ENCODE measurements around the gene ITM2B. TPM values are rescaled to one million over a fixed set of nuclear protein-coding genes. Genes with fewer than 3 reads are reported as not detected.

The ITM2B gene
- total RNA-seq, 2 donors from 2014 or later: 436 to 638 TPM

DNA sequence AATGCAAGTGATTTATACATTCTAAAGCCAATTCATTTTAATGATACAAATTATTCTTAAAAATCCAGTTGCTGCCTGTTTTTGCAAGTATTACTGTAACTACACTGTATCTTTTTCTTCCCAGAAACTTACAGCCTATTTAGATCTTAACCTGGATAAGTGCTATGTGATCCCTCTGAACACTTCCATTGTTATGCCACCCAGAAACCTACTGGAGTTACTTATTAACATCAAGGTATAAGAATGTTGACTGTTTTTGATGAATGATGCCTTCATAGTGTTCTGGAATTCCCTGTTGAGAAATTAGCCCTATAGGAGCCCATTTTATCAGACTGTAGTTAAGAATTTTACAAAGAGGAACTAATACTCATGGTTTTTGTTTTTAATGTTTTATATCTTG lies 25.0 kb downstream of the ITM2B start:
- TF ChIP-seq, protein P1, sequence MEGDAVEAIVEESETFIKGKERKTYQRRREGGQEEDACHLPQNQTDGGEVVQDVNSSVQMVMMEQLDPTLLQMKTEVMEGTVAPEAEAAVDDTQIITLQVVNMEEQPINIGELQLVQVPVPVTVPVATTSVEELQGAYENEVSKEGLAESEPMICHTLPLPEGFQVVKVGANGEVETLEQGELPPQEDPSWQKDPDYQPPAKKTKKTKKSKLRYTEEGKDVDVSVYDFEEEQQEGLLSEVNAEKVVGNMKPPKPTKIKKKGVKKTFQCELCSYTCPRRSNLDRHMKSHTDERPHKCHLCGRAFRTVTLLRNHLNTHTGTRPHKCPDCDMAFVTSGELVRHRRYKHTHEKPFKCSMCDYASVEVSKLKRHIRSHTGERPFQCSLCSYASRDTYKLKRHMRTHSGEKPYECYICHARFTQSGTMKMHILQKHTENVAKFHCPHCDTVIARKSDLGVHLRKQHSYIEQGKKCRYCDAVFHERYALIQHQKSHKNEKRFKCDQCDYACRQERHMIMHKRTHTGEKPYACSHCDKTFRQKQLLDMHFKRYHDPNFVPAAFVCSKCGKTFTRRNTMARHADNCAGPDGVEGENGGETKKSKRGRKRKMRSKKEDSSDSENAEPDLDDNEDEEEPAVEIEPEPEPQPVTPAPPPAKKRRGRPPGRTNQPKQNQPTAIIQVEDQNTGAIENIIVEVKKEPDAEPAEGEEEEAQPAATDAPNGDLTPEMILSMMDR (IDR thresholded peaks at IDR 0.05): no peak
- H3K9me3 ChIP-seq: no peaks in the 10 kb centered on the region
- no peaks in the 10 kb centered on the region for H3K27me3 ChIP-seq (replicated peaks; ENCODE audit: insufficient read depth)
- H3K4me1 ChIP-seq (ENCODE audit: control insufficient read depth in 1 of 2, low read depth in 2 of 2): peaks cover 10 to 12% of the 10 kb centered on the region in 2 donors
- H3K4me3 ChIP-seq: no peak overlapping the region
- H3K36me3 ChIP-seq: peaks cover 60% of the 10 kb centered on the region
- DNase-seq (ENCODE audit: low spot score) (no peak), ATAC-seq (ENCODE audit: insufficient number of reproducible peaks, low FRiP score, low read depth) (no peak)
- H3K27ac ChIP-seq: no peak overlapping the region

- DNase-seq (ENCODE audit: low spot score): no peak
Observed at GRCh38 chr13:48258430-48258829, 25.4 kb downstream of the ITM2B start.

DNA sequence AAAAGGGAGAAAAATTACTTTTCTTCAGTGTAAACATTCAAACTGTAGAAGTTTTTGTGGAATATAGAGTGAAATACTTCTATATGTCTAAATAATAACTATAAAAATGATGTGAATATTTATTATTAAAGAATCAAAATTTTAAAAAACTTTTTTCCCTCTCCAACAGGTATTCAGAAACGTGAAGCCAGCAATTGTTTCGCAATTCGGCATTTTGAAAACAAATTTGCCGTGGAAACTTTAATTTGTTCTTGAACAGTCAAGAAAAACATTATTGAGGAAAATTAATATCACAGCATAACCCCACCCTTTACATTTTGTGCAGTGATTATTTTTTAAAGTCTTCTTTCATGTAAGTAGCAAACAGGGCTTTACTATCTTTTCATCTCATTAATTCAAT lies 28.0 kb downstream of the ITM2B start:
- Histone ChIP-seq H3K4me3 (no peak overlapping the region), H3K36me3 (peaks cover 50% of the 10 kb centered on the region), H3K27me3 (replicated peaks; ENCODE audit: insufficient read depth) (no peaks in the 10 kb centered on the region), H3K9me3 (no peaks in the 10 kb centered on the region), H3K4me1 (ENCODE audit: control insufficient read depth in 1 of 2, low read depth in 2 of 2) (peaks cover 0 to 12% of the 10 kb centered on the region in 2 donors), H3K27ac (no peak overlapping the region)
- TF ChIP-seq, protein P1 (IDR thresholded peaks at IDR 0.05): no peak
- DNase-seq (ENCODE audit: low spot score) (no peak), ATAC-seq (ENCODE audit: insufficient number of reproducible peaks, low FRiP score, low read depth) (no peak)

More at GRCh38 chr13:48258430-48258829, 25.4 kb downstream of the ITM2B start:
- H3K27me3 ChIP-seq (replicated peaks; ENCODE audit: insufficient read depth): no peaks in the 10 kb centered on the region
- no peaks in the 10 kb centered on the region for H3K9me3 ChIP-seq
- TF ChIP-seq, protein P1 (IDR thresholded peaks at IDR 0.05): no peak
- no peak for ATAC-seq (ENCODE audit: insufficient number of reproducible peaks, low FRiP score, low read depth)
- H3K4me1 ChIP-seq (ENCODE audit: control insufficient read depth in 1 of 2, low read depth in 2 of 2): peaks cover 7 to 12% of the 10 kb centered on the region in 2 donors
- no peak overlapping the region for H3K4me3 ChIP-seq
- H3K27ac ChIP-seq: no peak overlapping the region
- H3K36me3 ChIP-seq: peaks cover 60% of the 10 kb centered on the region

GRCh38 chr13:48263196-48263595 lies 30.2 kb downstream of the ITM2B start:
- peaks cover 33% of the 10 kb centered on the region for H3K36me3 ChIP-seq
- no peak for ATAC-seq (ENCODE audit: insufficient number of reproducible peaks, low FRiP score, low read depth)
- TF ChIP-seq, protein P1 (IDR thresholded peaks at IDR 0.05): no peak

GRCh38 chr13:48264058-48264457 lies 31.1 kb downstream of the ITM2B start:
- Histone ChIP-seq H3K27me3 (replicated peaks; ENCODE audit: insufficient read depth) (no peaks in the 10 kb centered on the region), H3K9me3 (no peaks in the 10 kb centered on the region), H3K36me3 (peaks cover 30% of the 10 kb centered on the region), H3K27ac (no peak overlapping the region), H3K4me3 (no peak overlapping the region), H3K4me1 (ENCODE audit: control insufficient read depth in 1 of 2, low read depth in 2 of 2) (peaks cover 0 to 5% of the 10 kb centered on the region in 2 donors)
- DNase-seq (ENCODE audit: low spot score): no peak
- TF ChIP-seq, protein P1 (IDR thresholded peaks at IDR 0.05): no peak
- ATAC-seq (ENCODE audit: insufficient number of reproducible peaks, low FRiP score, low read depth): no peak

More at GRCh38 chr13:48263196-48263595, 30.2 kb downstream of the ITM2B start:
- peaks cover 0 to 10% of the 10 kb centered on the region in 2 donors for H3K4me1 ChIP-seq (ENCODE audit: control insufficient read depth in 1 of 2, low read depth in 2 of 2)
- H3K27me3 ChIP-seq (replicated peaks; ENCODE audit: insufficient read depth): no peaks in the 10 kb centered on the region
- no peak overlapping the region for H3K27ac ChIP-seq
- no peak overlapping the region for H3K4me3 ChIP-seq
- no peak for DNase-seq (ENCODE audit: low spot score)
- H3K9me3 ChIP-seq: no peaks in the 10 kb centered on the region
